ENCODE measurements around the gene PFKFB1.

Gene PFKFB1

DNA sequence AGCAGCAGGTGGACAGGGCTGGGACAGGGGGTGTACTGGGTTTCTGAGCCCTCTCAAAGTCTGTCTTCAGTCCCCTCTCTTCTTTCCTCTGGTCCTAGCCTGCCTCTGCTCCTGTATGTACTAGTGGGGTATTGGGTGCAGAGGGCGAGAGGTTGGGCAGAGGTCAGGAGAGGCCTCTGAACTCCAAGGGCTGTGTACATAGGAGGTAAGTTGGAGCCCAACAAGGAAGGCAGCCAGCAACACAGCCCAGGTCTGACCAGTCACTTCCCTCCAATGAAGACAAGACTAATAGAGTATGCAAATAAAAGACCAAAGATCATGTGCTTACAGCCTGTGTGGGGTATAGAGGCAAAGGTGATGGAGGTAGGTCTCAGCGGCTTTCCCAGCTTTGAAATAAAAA is at the start of gene PFKFB1:
Gene PFKFB1, minus strand, starts transcription at position 90 of the 400 bp plus-strand sequence. CDS start 181 bp downstream, outside the sequence.
- no peak for DNase-seq (ENCODE audit: low spot score)

GRCh38 chrX:55041514-55041913 is 47.5 kb upstream of the PFKFB1 start:
- no peak for DNase-seq (ENCODE audit: low spot score)

DNA sequence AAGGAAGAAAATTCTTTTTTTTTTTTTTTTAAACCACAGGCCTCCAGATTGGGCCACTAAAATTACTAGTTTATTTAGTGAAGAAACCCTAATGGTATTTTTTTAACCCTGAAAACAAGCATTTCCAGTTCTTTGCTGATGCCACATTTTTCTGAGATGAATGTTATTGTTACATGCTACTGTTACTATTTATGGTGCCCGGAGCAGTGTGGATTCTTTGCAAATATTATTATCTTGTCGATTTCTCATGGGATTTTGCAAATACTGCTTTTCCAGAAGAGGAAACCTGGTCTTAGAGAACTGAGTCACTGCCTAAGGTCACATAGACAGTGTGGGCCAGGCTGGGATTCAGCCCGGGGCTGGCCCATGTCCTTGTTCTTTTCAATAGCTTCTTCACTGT is 45.5 kb upstream of the PFKFB1 start:
- no peak for DNase-seq (ENCODE audit: low spot score)

DNA sequence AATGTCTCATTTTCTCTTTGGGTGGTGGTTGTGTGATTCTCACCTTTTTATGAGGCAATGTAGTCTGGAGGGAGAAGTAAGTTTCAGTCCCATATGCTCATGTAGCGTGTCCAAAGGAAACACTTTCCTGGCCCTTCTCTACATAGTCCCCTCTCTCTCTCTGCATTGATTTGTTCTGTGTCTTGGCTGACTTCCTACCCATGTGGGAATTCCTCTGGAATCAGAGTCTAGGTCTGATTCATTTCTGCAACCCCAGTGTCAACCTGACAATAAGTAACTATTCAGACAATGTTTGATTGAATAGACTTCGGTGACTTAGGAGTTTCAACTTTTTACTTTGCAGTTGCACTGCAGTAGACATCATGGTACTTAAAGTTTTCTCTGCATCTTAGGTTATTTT is 39.4 kb upstream of the PFKFB1 start:
- no peak for DNase-seq (ENCODE audit: low spot score)

DNA sequence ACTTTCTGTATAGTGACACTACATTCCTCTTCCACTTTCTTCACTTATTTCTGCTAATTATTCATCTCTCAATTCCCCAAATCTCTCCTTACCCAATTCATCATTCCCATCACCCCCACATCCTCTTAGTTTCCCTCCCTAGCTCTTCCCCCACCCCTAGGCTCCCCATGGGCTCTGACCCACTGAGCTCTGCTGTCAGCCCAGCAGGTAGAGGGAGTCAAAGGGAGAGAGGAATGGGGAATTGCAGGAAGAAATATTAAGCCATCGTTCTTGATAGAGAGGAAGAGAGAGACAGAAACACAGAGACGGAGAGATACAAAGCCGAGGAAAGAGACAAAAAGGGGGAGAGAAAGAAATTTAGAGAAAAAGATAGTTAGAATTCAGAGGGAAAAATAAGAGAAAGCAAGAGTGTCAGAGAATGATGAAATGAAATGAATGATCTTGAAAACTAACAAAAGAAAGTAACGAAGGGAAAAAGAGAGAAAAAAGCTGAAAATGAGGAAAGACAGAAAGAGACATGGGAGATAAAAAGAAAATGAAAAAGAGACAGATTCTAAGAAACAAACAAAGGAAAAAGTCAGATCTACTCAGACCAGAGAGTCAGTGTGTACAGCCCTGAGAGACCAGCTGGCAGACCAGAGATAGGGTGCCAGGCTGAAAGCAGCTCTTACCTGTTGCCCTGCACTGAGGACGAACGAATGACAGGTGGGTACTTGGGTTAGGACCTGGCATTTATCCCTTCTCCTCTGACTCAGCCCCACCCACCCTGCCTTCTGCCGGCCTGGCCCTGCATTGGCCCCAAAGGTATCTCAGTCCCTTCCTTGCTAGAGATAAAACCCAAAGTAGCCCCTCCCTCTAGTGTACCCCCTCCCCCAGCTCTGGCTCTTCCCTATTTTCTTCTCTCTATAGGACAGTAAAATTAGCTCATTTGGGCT is 36.5 kb upstream of the PFKFB1 start, which contains the start of gene ALAS2:
Gene ALAS2, minus strand, starts transcription at position 707 of the 935 bp plus-strand sequence. CDS start 4,977 bp downstream, outside the sequence.
- DNase-seq (ENCODE audit: low spot score): no peak

GRCh38 chrX:55029291-55029690 is 35.3 kb upstream of the PFKFB1 start:
- no peak for DNase-seq (ENCODE audit: low spot score)

- no peak for DNase-seq (ENCODE audit: low spot score)
Measured at GRCh38 chrX:55028611-55029010, 34.6 kb upstream of the PFKFB1 start.

GRCh38 chrX:55028040-55028439 is 34.1 kb upstream of the PFKFB1 start:
- DNase-seq (ENCODE audit: low spot score): no peak

- DNase-seq (ENCODE audit: low spot score): no peak
Measured at GRCh38 chrX:55026840-55027239, 32.9 kb upstream of the PFKFB1 start.

DNA sequence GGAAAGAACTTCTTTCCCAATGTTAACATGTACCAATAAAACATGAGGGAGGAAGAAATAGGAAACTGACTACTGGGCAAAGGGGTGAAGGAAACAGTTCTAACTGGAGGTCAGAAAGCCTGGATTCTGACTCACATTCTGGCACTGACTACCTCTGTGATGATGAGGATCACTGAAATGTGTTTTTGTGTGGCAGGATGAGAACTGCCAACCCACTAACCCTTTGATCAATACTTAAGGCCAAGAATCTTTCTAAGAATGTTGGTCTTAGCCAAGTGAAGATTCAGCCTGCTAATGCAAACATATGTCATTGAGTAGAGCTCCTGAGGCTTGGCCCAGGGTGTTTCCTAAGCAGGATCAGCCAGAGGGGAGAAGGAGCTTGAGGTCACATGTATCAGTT is 32.2 kb upstream of the PFKFB1 start:
- no peak for DNase-seq (ENCODE audit: low spot score)

DNA sequence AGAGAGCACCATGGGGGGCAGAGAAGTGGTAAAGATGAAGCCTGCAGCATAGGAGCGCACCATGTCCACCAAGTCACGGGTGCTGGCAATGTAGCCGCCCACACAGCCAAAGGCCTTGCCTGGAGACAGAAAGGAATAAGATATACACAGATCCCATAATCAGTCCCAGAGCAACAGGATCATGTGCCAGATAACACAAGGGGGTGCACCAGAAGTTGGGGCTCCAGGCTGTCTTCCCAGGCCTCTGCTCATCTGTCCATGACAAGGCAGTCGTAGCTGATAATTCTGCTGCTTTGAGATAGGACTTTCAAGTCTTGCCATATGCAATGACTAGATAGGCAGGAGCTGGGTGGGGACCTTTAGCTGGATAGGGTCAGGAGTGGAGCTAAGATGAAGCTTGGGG is 20.9 kb upstream of the PFKFB1 start:
- no peak for DNase-seq (ENCODE audit: low spot score)

GRCh38 chrX:55011294-55011693 is 17.3 kb upstream of the PFKFB1 start:
- DNase-seq (ENCODE audit: low spot score): no peak

DNA sequence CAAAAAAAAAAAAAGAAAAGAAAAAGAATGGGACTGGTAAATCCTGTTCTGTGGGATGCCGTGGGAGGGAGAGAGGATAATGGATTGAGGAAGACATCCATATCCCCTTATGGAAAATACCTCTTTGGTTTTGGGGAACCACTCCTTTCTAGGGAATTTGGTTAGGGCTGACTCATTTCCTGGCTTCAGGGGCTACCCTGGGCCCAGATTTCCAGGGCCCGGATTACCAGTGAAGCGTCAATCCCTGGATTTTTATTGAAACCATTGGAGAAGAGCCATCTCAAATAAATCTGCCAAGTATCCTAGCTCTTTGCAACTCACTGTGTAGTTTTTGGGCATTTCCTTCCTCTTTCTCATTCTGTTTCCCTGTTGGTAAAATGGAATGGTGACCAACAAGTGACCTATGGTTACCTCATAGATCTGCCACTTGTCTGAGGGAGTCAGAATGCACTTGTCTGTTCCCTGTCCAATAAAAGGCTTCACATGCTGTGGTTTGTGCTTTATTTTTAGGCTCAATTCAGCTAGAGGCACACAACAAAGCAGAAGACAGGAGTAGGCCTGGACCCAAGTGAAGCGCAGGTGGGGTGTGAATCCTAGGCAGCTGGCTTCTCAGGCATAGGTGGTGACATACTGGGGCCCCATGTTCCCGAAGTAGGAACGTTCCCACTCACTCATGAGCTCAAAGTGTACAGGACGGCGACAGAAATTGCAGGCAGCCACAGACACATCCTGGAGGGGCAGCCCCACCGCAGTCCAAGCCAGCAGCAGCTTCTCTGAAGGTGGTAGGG is 14.8 kb upstream of the PFKFB1 start:
- DNase-seq (ENCODE audit: low spot score): no peak

GRCh38 chrX:55007656-55008055 is 13.7 kb upstream of the PFKFB1 start:
- DNase-seq (ENCODE audit: low spot score): no peak

DNA sequence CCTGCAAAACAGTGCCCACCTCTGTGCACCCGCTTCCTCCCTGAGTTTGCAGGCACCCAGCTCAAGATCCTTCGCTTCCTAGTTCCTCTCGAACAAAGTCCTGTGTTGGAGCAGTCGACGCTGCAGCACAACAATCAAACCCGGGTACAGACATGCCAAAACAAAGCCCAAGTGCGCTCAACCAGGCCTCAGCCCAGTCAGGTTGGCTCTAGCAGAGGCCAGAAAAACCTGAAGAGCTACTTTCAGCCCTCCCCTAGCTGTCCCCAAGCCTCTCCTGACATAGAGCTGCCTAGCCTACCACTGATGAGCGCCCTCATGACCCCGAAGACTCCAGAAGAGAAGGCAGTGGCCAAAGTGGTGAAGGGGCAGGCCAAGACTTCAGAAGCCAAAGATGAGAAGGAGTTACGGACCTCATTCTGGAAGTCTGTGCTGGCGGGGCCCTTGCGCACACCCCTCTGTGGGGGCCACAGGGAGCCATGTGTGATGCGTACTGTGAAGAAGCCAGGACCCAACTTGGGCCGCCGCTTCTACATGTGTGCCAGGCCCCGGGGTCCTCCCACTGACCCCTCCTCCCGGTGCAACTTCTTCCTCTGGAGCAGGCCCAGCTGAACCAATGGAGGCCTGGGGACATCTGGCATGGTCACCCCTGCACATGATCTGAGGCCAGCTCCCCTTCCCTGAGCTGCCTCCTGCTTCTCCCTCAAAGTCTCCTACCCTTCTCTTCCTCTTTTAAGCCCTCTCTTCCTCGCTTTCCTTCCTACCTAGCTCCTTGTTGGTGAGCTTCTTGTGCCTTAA is 13.0 kb upstream of the PFKFB1 start:
- no peak for DNase-seq (ENCODE audit: low spot score)

DNA sequence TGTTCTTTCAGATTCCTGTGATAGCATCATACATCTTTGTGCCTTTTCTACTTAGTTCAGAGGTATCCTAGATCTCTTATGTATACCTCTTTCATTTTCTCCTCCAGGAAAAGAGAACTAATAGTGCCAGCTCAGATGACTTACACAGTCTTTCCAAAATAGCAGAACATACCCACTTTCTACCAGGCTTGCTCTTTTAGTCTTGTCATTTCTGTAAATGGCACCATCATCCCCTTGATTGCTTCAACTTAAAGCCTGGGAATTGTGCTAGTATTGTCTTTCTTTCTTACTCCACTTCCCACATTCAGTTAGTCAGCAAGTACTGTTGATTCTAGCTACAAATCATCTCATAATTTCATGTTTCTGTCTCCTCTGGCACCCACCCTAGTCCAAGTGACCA is 11.3 kb upstream of the PFKFB1 start:
- DNase-seq (ENCODE audit: low spot score): no peak

- no peak for DNase-seq (ENCODE audit: low spot score)
Measured at GRCh38 chrX:55004231-55004630, 10.2 kb upstream of the PFKFB1 start.

DNA sequence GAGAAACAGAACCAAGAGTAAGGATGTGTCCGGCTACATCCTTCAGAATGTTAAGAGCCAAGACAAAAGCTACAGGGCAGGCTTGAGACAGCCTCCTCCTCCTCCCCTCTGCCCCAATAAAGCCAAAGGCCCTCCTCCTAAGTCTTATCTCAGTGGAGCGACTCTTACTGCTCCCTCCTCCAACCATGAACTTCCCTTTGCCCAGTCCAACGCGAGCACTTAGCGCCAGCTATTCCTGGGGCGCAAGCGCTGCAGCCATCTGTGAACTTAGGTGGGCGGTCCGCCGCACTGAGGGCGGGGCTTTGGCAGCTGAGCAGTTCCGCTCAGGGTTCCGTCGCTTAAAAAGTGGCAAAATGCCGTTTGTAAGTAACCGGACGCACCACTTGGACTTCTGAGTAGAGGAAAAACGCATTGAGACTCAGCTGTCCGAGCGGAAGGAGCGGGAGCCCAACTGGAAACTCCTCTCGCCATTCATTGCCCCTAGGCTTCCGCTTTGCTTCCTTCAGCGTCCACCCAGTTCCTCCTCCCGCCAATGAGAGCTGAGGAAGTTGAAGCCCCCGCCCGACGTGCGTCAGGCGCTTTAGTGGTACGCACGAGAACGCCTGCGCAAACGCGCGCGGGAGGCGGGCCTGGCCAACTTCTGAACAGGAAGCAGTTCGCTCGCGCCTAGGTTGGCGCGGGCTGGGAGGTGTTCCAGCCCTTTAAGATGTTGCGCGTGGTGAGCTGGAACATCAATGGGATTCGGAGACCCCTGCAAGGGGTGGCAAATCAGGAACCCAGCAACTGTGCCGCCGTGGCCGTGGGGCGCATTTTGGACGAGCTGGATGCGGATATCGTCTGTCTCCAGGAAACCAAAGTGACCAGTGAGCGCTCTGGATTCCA is 6.0 kb upstream of the PFKFB1 start, which contains the start of gene APEX2:
Gene APEX2, plus strand, starts transcription at position 647 of the 882 bp plus-strand sequence. Its CDS starts 60 bp downstream, at position 707.
- peak; percentile 84 for DNase-seq (ENCODE audit: low spot score)

DNA sequence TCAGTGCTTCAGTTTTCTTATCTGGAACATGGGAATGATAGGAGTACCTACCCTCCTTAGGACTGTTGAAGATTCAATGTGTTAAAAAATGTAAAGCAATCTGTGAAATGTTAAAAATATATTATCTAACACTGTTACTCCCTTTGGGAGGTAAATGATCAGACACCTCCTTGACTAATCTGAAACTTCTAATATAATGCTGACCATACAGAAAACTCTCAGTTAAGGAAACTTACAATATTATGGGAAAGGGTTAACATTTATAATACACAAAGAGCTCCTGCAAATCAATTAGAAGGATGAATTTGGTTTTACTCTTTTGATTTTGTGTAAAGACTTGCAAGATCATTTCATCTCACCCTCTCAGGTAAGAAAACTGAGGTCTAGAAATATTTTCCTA is 1.6 kb upstream of the PFKFB1 start:
- DNase-seq (ENCODE audit: low spot score): no peak

GRCh38 chrX:54994668-54995351 is 822 bp upstream of the PFKFB1 start:
- DNase-seq (ENCODE audit: low spot score): no peak
